Panc1 (cell line): ENCODE measurements around the gene ROCK2. TPM values are rescaled to one million over a fixed set of nuclear protein-coding genes. Genes with fewer than 3 reads are reported as not detected.

ENCODE experiments used
- ATAC-seq: fragments of 200-7000 bp; cut with Tn5 transposase; 2 replicates; pipeline ENCODE4 v1.9.1; 2020; ENCODE audit warnings: mild to moderate bottlenecking, moderate library complexity
- BruUV-seq: library from RNA; stranded (reverse); fragments of 400-500 nt; replicated peaks from 2 replicates; lab custom pipeline; 2021; lab: Mats Ljungman, UMichigan
- CTCF ChIA-PET: fragments of 300-600 bp; sonication (Branson Sonifier 250); formaldehyde crosslinking; loops from one replicate; lab custom pipeline; 2022; ENCODE audit warnings: antibody characterized with exemption; lab: Charles Lee
- POLR2A ChIA-PET: fragments of 300-600 bp; sonication (Branson Sonifier 250); formaldehyde crosslinking; loops from one replicate; lab custom pipeline; 2022; ENCODE audit warnings: antibody characterized with exemption; lab: Charles Lee
- DNase-seq: peaks from one replicate; pipeline ENCODE4 v3.0.0-alpha.2; 2010; ENCODE audit warnings: low read depth, low spot score
- H3K27ac ChIP-seq: 2 replicates; pipeline ENCODE4 v1.5.1; 2011; ENCODE audit warnings: mild to moderate bottlenecking, low read length, inconsistent platforms
- H3K27me3 ChIP-seq: fragments of 200-500 bp; sonication (Bioruptor generic); 2 replicates; pipeline ENCODE4 v1.6.0; 2014; ENCODE audit warnings: low read length, inconsistent platforms; ENCODE audit not compliant: control insufficient read depth, insufficient read depth
- H3K36me3 ChIP-seq: fragments of 200-500 bp; sonication (Bioruptor generic); 2 replicates; pipeline ENCODE4 v1.5.1; 2014; ENCODE audit warnings: inconsistent platforms, mild to moderate bottlenecking, low read length, moderate library complexity; ENCODE audit not compliant: control insufficient read depth, insufficient read depth
- H3K4me1 ChIP-seq: 2 replicates; pipeline ENCODE4 v1.5.1; 2011; ENCODE audit warnings: inconsistent platforms, mild to moderate bottlenecking, low read length, moderate library complexity; ENCODE audit not compliant: control insufficient read depth, insufficient read depth
- H3K4me3 ChIP-seq, 2 experiments: 2 replicates each; pipeline ENCODE4 v1.5.1; 2011 to 2012; ENCODE audit warnings: low read depth in 2 of 2, low read length in 2 of 2, mild to moderate bottlenecking in 2 of 2, inconsistent platforms in 1 of 2, moderate library complexity in 1 of 2
- H3K9me3 ChIP-seq: fragments of 200-500 bp; sonication (Bioruptor generic); 2 replicates; pipeline ENCODE4 v1.5.1; 2014; ENCODE audit warnings: low read depth, mild to moderate bottlenecking, inconsistent platforms, low read length, moderate library complexity; ENCODE audit not compliant: control insufficient read depth, insufficient read depth
- POLR2AphosphoS5 ChIP-seq: IDR thresholded peaks from 2 replicates; pipeline ENCODE4 v1.6.1; 2012; ENCODE audit warnings: mild to moderate bottlenecking, low read depth, low read length, moderate library complexity
- SIN3A ChIP-seq: IDR thresholded peaks from 2 replicates; pipeline ENCODE4 v1.6.1; 2012; ENCODE audit warnings: low read depth, mild to moderate bottlenecking, low read length, moderate library complexity, borderline replicate concordance; ENCODE audit not compliant: insufficient read depth
- TCF7L2 ChIP-seq: IDR thresholded peaks from 2 replicates; pipeline ENCODE4 v1.6.1; 2011; ENCODE audit warnings: mild to moderate bottlenecking, low read depth, low read length, inconsistent platforms
- in situ Hi-C: cut with HindIII; loops from 2 replicates; pipeline ENCODE4 v1.10.0; 2016; ENCODE audit warnings: low sequenced_read_pairs, low pct_unique_long_range_greater_than_20kb
- intact Hi-C: fragments of 100-400 bp; cut with micrococcal nuclease; formaldehyde crosslinking; loops from one replicate; pipeline ENCODE4 v1.10.0; 2022; ENCODE audit not compliant: unreplicated experiment
- total RNA-seq: library from RNA; stranded (reverse); gene quantifications from one replicate; pipeline ENCODE4 v1.2.1, GENCODE V29; 2021; ENCODE audit not compliant: unreplicated experiment
- TF ChIP-seq, protein P1 (sequence below): fragments of 450-650 bp; IDR thresholded peaks from 2 replicates; pipeline ENCODE4 v1.5.1; 2017; ENCODE audit warnings: mild to moderate bottlenecking
- TF ChIP-seq, protein P2 (sequence below), 2 experiments: IDR thresholded peaks; 2 replicates each; pipeline ENCODE4 v1.6.1; 2011 to 2012; ENCODE audit warnings: low read depth in 2 of 2, control low read depth in 1 of 2, low read length in 1 of 2, mild to moderate bottlenecking in 1 of 2, moderate library complexity in 1 of 2; ENCODE audit not compliant: insufficient read depth in 1 of 2

The ROCK2 gene
- total RNA-seq, 1 experiment from 2014 or later = 47.9 TPM

DNA sequence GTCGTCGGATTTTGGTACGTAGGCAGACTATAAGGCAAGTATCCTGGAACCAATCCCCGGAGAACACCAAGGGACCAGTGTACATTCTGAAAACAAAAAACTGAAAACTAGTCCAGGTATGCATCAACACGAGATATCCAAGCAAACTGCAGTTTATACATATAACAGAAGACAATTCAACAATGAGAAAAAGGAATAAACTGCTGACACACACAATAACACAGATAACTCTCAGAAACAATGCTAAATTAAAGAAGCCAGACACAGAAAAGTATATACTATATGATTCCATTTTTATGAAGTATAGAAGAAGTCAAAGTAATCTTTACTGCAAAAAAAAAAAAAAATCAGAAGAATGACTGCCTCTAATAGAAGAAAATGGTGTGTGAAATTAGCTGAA, 5.9 kb downstream of the ROCK2 start:
- peaks cover 26% of the 10 kb centered on the region for H3K4me1 ChIP-seq
- BruUV-seq = no TSS peak

DNA sequence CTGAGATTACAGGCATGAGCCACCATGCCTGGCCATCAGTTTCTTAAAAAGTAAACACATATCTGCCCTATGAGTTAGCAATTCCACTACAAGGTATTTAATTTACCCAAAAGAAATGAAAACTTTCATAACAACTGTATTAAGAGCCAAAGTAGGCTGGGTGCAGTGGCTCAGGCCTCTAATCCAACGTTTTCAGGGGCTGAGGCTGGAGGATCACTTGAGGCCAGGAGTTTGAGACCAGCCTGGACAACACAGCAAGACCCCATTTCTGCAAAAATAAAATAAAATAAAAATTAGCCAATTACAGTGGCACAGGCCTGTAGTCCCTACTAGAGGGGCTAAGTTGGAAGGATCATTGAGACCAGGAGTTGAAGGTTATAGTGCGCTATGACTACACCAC, 6.5 kb downstream of the ROCK2 start:
- BruUV-seq = no TSS peak
- H3K4me1 ChIP-seq = peaks cover 26% of the 10 kb centered on the region
- no peak overlapping the region for H3K4me3 ChIP-seq
- DNase-seq = no peak
- ChIA-PET CTCF (no interaction called here), POLR2A (no interaction called here)
- in situ Hi-C loops = no loop called here
- intact Hi-C loops = no loop called here
- H3K27me3 ChIP-seq = no peaks in the 10 kb centered on the region
- H3K36me3 ChIP-seq = no peaks in the 10 kb centered on the region
- TF ChIP-seq, protein P1, sequence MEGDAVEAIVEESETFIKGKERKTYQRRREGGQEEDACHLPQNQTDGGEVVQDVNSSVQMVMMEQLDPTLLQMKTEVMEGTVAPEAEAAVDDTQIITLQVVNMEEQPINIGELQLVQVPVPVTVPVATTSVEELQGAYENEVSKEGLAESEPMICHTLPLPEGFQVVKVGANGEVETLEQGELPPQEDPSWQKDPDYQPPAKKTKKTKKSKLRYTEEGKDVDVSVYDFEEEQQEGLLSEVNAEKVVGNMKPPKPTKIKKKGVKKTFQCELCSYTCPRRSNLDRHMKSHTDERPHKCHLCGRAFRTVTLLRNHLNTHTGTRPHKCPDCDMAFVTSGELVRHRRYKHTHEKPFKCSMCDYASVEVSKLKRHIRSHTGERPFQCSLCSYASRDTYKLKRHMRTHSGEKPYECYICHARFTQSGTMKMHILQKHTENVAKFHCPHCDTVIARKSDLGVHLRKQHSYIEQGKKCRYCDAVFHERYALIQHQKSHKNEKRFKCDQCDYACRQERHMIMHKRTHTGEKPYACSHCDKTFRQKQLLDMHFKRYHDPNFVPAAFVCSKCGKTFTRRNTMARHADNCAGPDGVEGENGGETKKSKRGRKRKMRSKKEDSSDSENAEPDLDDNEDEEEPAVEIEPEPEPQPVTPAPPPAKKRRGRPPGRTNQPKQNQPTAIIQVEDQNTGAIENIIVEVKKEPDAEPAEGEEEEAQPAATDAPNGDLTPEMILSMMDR = no peak
- no peak for TF ChIP-seq TCF7L2
- TF ChIP-seq SIN3A = no peak
- TF ChIP-seq POLR2AphosphoS5 = no peak
- TF ChIP-seq, protein P2, sequence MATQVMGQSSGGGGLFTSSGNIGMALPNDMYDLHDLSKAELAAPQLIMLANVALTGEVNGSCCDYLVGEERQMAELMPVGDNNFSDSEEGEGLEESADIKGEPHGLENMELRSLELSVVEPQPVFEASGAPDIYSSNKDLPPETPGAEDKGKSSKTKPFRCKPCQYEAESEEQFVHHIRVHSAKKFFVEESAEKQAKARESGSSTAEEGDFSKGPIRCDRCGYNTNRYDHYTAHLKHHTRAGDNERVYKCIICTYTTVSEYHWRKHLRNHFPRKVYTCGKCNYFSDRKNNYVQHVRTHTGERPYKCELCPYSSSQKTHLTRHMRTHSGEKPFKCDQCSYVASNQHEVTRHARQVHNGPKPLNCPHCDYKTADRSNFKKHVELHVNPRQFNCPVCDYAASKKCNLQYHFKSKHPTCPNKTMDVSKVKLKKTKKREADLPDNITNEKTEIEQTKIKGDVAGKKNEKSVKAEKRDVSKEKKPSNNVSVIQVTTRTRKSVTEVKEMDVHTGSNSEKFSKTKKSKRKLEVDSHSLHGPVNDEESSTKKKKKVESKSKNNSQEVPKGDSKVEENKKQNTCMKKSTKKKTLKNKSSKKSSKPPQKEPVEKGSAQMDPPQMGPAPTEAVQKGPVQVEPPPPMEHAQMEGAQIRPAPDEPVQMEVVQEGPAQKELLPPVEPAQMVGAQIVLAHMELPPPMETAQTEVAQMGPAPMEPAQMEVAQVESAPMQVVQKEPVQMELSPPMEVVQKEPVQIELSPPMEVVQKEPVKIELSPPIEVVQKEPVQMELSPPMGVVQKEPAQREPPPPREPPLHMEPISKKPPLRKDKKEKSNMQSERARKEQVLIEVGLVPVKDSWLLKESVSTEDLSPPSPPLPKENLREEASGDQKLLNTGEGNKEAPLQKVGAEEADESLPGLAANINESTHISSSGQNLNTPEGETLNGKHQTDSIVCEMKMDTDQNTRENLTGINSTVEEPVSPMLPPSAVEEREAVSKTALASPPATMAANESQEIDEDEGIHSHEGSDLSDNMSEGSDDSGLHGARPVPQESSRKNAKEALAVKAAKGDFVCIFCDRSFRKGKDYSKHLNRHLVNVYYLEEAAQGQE (IDR thresholded peaks at IDR 0.05; ENCODE audit: insufficient read depth in 1 of 2, low read depth in 2 of 2, low read length in 1 of 2) = no peak
- ATAC-seq = no peak
- no peaks in the 10 kb centered on the region for H3K9me3 ChIP-seq
- no peak overlapping the region for H3K27ac ChIP-seq

More for the DNA sequence above, 5.9 kb downstream of the ROCK2 start:
- ATAC-seq (no peak), DNase-seq (no peak)
- no peak for TF ChIP-seq SIN3A
- TF ChIP-seq, protein P1 = no peak
- no peak for TF ChIP-seq TCF7L2
- TF ChIP-seq, protein P2 (IDR thresholded peaks at IDR 0.05; ENCODE audit: insufficient read depth in 1 of 2, low read depth in 2 of 2, low read length in 1 of 2) = no peak
- TF ChIP-seq POLR2AphosphoS5 = no peak
- no peaks in the 10 kb centered on the region for H3K36me3 ChIP-seq
- H3K27ac ChIP-seq = no peak overlapping the region
- POLR2A ChIA-PET = no interaction called here
- in situ Hi-C loops (no loop called here), intact Hi-C loops (no loop called here)
- no peaks in the 10 kb centered on the region for H3K27me3 ChIP-seq
- CTCF ChIA-PET = no interaction called here
- no peak overlapping the region for H3K4me3 ChIP-seq
- H3K9me3 ChIP-seq = no peaks in the 10 kb centered on the region
